Measurements from ENCODE around the gene HTR3A.

Gene HTR3A

DNA sequence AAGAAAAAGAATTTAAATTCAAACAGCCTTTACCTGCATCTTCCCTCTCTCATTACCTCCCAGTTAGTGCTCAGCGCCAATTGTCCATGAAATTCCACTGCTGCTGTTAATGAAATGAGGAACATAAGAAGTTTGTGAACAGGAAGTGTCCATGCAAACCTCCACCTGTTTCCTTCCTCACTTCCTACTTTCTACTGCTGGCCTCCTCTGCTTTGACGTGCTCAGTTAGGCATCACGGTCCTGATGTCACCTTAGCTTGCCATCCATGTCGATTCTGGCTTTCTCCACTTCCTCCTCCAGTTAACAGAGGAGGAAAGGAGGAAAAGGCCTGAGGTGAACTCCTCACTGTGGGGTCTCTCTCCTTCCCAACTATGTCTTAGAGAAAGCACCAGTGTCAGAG, 26.9 kb upstream of the HTR3A start:
- no peak overlapping the region for H3K4me2 ChIP-seq
- H3K4me1 ChIP-seq (ENCODE audit: low read depth, poor library complexity, severe bottlenecking): no peaks in the 10 kb centered on the region
- no peak overlapping the region for H2AFZ ChIP-seq (ENCODE audit: low read depth)

DNA sequence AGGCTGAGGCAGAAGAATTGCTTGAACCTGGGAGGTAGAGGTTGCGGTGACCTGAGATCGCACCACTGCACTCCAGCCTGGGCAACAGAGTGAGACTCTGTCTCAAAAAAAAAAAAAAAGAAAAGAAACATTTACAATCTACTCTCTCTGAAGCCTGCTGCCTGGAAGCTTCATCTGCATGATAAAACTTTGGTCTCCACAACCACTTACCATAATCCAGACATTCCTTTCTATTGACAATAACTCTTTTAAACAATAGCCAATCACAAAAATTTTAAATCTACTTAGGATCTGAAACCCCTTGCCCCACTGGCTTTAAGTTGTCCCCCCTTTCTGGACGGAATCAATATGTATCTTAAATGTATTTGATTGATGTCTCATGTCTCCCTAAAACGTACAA, 25.0 kb upstream of the HTR3A start:
- TF ChIP-seq, protein P1, sequence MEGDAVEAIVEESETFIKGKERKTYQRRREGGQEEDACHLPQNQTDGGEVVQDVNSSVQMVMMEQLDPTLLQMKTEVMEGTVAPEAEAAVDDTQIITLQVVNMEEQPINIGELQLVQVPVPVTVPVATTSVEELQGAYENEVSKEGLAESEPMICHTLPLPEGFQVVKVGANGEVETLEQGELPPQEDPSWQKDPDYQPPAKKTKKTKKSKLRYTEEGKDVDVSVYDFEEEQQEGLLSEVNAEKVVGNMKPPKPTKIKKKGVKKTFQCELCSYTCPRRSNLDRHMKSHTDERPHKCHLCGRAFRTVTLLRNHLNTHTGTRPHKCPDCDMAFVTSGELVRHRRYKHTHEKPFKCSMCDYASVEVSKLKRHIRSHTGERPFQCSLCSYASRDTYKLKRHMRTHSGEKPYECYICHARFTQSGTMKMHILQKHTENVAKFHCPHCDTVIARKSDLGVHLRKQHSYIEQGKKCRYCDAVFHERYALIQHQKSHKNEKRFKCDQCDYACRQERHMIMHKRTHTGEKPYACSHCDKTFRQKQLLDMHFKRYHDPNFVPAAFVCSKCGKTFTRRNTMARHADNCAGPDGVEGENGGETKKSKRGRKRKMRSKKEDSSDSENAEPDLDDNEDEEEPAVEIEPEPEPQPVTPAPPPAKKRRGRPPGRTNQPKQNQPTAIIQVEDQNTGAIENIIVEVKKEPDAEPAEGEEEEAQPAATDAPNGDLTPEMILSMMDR (conservative IDR thresholded peaks at IDR 0.05; ENCODE audit: low read depth, low read length): no peak
- H3K36me3 ChIP-seq (ENCODE audit: insufficient read depth): no peaks in the 10 kb centered on the region
- no peaks in the 10 kb centered on the region for H3K79me2 ChIP-seq (ENCODE audit: insufficient read depth, low read depth)
- no peak overlapping the region for H3K27ac ChIP-seq
- H3K4me1 ChIP-seq (ENCODE audit: low read depth, poor library complexity, severe bottlenecking): no peaks in the 10 kb centered on the region
- no peak overlapping the region for H3K4me3 ChIP-seq (IDR thresholded peaks at IDR 0.05; ENCODE audit: insufficient read depth, low read depth, low read length)
- no peaks in the 10 kb centered on the region for H4K20me1 ChIP-seq (ENCODE audit: insufficient read depth)
- no peak overlapping the region for H3K9ac ChIP-seq
- H2AFZ ChIP-seq (ENCODE audit: low read depth): no peak overlapping the region
- H3K4me2 ChIP-seq: no peak overlapping the region
- no peaks in the 10 kb centered on the region for H3K27me3 ChIP-seq (ENCODE audit: insufficient read depth, low read depth)

More for the DNA sequence above, 26.9 kb upstream of the HTR3A start:
- H3K27me3 ChIP-seq (ENCODE audit: insufficient read depth, low read depth): no peaks in the 10 kb centered on the region
- no peaks in the 10 kb centered on the region for H4K20me1 ChIP-seq (ENCODE audit: insufficient read depth)
- no peaks in the 10 kb centered on the region for H3K79me2 ChIP-seq (ENCODE audit: insufficient read depth, low read depth)
- no peak overlapping the region for H3K4me3 ChIP-seq (IDR thresholded peaks at IDR 0.05; ENCODE audit: insufficient read depth, low read depth, low read length)
- no peaks in the 10 kb centered on the region for H3K36me3 ChIP-seq (ENCODE audit: insufficient read depth)
- no peak overlapping the region for H3K27ac ChIP-seq
- TF ChIP-seq, protein P1 (conservative IDR thresholded peaks at IDR 0.05; ENCODE audit: low read depth, low read length): no peak
- no peak overlapping the region for H3K9ac ChIP-seq

DNA sequence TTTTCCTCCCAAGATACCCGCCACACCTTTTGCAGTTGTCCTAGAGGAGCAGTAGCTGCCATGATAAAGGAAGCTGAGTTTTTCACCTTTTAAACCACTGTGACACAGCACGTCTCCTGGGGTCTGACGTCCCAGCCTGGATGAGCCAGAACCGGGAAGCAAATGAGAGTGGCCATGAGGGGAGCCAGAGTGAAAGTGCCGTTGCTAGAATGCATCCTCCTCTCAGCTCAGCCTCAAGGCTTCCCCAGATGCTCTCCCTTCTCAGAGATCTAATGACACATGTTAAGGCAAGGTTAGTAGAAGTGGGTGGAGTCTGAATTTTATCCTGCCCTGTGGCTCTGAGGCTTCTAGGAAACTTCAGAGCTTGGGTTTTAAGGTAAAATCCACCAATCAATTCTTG, 23.4 kb upstream of the HTR3A start:
- Histone ChIP-seq H2AFZ (ENCODE audit: low read depth) (no peak overlapping the region), H3K9ac (no peak overlapping the region), H3K27ac (no peak overlapping the region), H3K4me1 (ENCODE audit: low read depth, poor library complexity, severe bottlenecking) (no peaks in the 10 kb centered on the region), H3K4me3 (IDR thresholded peaks at IDR 0.05; ENCODE audit: insufficient read depth, low read depth, low read length) (no peak overlapping the region), H3K79me2 (ENCODE audit: insufficient read depth, low read depth) (no peaks in the 10 kb centered on the region), H3K27me3 (ENCODE audit: insufficient read depth, low read depth) (no peaks in the 10 kb centered on the region), H3K4me2 (no peak overlapping the region), H3K36me3 (ENCODE audit: insufficient read depth) (no peaks in the 10 kb centered on the region), H4K20me1 (ENCODE audit: insufficient read depth) (no peaks in the 10 kb centered on the region)
- TF ChIP-seq, protein P1 (conservative IDR thresholded peaks at IDR 0.05; ENCODE audit: low read depth, low read length): no peak

DNA sequence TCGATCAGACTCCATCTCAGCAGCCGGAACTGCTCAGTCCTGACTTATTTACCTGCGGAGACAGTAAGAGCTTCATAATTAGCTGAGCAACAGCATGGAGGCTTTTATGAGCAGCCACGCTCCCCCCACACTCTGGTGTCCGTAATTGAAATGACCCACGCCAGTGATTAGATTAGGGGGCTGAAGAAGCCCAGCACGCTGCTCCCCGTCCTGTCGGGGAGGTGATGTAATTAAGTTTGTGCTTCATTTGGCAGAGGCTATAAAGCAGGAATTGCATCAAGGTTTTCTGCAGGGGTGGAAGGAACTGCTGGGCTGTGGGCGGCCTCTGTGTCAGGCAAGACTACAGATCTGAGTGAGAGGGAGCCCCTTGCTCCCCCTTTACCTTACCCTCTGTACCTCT, 22.8 kb upstream of the HTR3A start:
- no peak overlapping the region for H3K4me2 ChIP-seq
- no peaks in the 10 kb centered on the region for H3K36me3 ChIP-seq (ENCODE audit: insufficient read depth)
- no peak overlapping the region for H3K4me3 ChIP-seq (IDR thresholded peaks at IDR 0.05; ENCODE audit: insufficient read depth, low read depth, low read length)
- TF ChIP-seq, protein P1 (conservative IDR thresholded peaks at IDR 0.05; ENCODE audit: low read depth, low read length): no peak
- H4K20me1 ChIP-seq (ENCODE audit: insufficient read depth): no peaks in the 10 kb centered on the region
- no peaks in the 10 kb centered on the region for H3K4me1 ChIP-seq (ENCODE audit: low read depth, poor library complexity, severe bottlenecking)
- no peak overlapping the region for H3K27ac ChIP-seq
- H3K27me3 ChIP-seq (ENCODE audit: insufficient read depth, low read depth): no peaks in the 10 kb centered on the region
- H3K79me2 ChIP-seq (ENCODE audit: insufficient read depth, low read depth): no peaks in the 10 kb centered on the region
- H2AFZ ChIP-seq (ENCODE audit: low read depth): no peak overlapping the region
- no peak overlapping the region for H3K9ac ChIP-seq

All from KMS-11 (cell line).